HG03575 (cell line): ENCODE data around the gene CNTN5.
"Not testable (repeated sequence)": the region's sequence is repeated elsewhere in the genome, so short reads cannot be mapped to it uniquely, and the experiment has no call there.

Experiments
- ATAC-seq: cut with Tn5 transposase; IDR thresholded peaks from one replicate; pipeline ENCODE4 v1.9.1; 2021; ENCODE audit not compliant: unreplicated experiment, insufficient number of reproducible peaks, low FRiP score; ENCODE audit errors: extremely low read depth

Gene CNTN5

GRCh38 chr11:99020352-99021225 is at the start of gene CNTN5:
CNTN5 (plus strand) TSS chr11:99020949.
- ATAC-seq, result no peak

- ATAC-seq, result no peak
These were observed 41.5 kb upstream of the CNTN5 start for GRCh38 chr11:98979205-98979604.

- ATAC-seq, result no peak
These were observed 4.9 kb upstream of the CNTN5 start for GRCh38 chr11:99015634-99016454.

GRCh38 chr11:99019696-99020095 is 1.1 kb upstream of the CNTN5 start:
- ATAC-seq, result no peak

- no peak for ATAC-seq
These were observed 16.3 kb downstream of the CNTN5 start for GRCh38 chr11:99037057-99037456.

- no peak for ATAC-seq
These were observed 42.6 kb downstream of the CNTN5 start for GRCh38 chr11:99063331-99063730.

- no peak for ATAC-seq
These were observed 44.4 kb downstream of the CNTN5 start for GRCh38 chr11:99065121-99065520.

GRCh38 chr11:99066618-99067317 is 46.0 kb downstream of the CNTN5 start:
- ATAC-seq, result no peak

- peak; percentile 33 for ATAC-seq
These were observed 48.1 kb downstream of the CNTN5 start for GRCh38 chr11:99068832-99069231.

- peak; percentile 39 for ATAC-seq
These were observed 49.2 kb downstream of the CNTN5 start for GRCh38 chr11:99069856-99070444.

GRCh38 chr11:99079576-99079975 is 58.8 kb downstream of the CNTN5 start:
- no peak for ATAC-seq

- no peak for ATAC-seq
These were observed 59.4 kb downstream of the CNTN5 start for GRCh38 chr11:99080154-99080553.

- no peak for ATAC-seq
These were observed 77.5 kb downstream of the CNTN5 start for GRCh38 chr11:99098258-99098657.

GRCh38 chr11:99098751-99099150 is 78.0 kb downstream of the CNTN5 start:
- ATAC-seq, result peak; percentile 94

GRCh38 chr11:99117603-99118002 is 96.9 kb downstream of the CNTN5 start:
- no peak for ATAC-seq

GRCh38 chr11:99133862-99134261 is 113.1 kb downstream of the CNTN5 start:
- ATAC-seq, result not testable (repeated sequence)

GRCh38 chr11:99135508-99135907 is 114.8 kb downstream of the CNTN5 start:
- ATAC-seq, result no peak

GRCh38 chr11:99142237-99142636 is 121.5 kb downstream of the CNTN5 start:
- no peak for ATAC-seq

GRCh38 chr11:99148352-99148751 is 127.6 kb downstream of the CNTN5 start:
- no peak for ATAC-seq
